ENCODE data around the gene PSAT1.

DNA sequence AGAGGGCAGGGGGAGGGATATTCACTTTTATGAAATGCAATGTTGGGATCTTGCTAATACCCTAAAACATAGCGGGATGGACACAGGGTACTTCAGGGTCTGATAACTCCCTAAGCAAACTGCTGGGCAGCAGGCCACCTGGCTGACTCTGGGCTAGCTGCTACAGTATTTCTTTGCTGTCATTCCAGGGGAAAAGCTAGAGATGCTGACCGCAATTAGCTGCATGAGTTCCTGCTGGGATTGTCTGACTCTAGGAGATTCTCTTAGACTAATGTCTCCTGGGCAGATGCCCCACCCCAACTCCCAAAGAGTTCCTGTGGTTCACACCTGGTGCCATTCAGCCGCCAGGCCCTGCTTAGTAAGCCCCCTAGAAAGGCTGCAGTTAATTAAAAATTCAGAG is 69.9 kb downstream of the PSAT1 start:
- TF ChIP-seq, protein P1, sequence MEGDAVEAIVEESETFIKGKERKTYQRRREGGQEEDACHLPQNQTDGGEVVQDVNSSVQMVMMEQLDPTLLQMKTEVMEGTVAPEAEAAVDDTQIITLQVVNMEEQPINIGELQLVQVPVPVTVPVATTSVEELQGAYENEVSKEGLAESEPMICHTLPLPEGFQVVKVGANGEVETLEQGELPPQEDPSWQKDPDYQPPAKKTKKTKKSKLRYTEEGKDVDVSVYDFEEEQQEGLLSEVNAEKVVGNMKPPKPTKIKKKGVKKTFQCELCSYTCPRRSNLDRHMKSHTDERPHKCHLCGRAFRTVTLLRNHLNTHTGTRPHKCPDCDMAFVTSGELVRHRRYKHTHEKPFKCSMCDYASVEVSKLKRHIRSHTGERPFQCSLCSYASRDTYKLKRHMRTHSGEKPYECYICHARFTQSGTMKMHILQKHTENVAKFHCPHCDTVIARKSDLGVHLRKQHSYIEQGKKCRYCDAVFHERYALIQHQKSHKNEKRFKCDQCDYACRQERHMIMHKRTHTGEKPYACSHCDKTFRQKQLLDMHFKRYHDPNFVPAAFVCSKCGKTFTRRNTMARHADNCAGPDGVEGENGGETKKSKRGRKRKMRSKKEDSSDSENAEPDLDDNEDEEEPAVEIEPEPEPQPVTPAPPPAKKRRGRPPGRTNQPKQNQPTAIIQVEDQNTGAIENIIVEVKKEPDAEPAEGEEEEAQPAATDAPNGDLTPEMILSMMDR (IDR thresholded peaks at IDR 0.05; ENCODE audit: insufficient read depth, low read length, poor library complexity, severe bottlenecking), result no peak
- TF ChIP-seq EZH2phosphoT487 (conservative IDR thresholded peaks at IDR 0.05; ENCODE audit: low read length), result no peak
